Ovary (tissue), 9 donors: ENCODE data around the gene BFSP2. TPM values are rescaled to one million over a fixed set of nuclear protein-coding genes. Genes with fewer than 3 reads are reported as not detected.

Experiments used
- DNase-seq, 5 donors: peaks; one replicate each; pipeline ENCODE4 v3.0.0-alpha.2; 2019 to 2020
- H3K27ac ChIP-seq, 2 donors: fragments of 200-600 bp; one replicate each; pipeline versions ENCODE4 v1.5.1 to v1.8.0; 2019 to 2022
- H3K27me3 ChIP-seq: fragments of 200-600 bp; one replicate; pipeline ENCODE4 v1.8.0; 2022
- H3K36me3 ChIP-seq: fragments of 200-600 bp; sonication (generic); one replicate; pipeline ENCODE4 v1.5.1; 2019
- H3K4me1 ChIP-seq: one replicate; pipeline ENCODE4 v1.8.1; 2013; ENCODE audit warnings: mild to moderate bottlenecking, moderate library complexity; ENCODE audit not compliant: insufficient read depth
- H3K4me3 ChIP-seq: fragments of 200-600 bp; sonication (generic); one replicate; pipeline ENCODE4 v1.5.1; 2017
- H3K9me3 ChIP-seq, 2 donors: fragments of 200-600 bp in 1 of 2; sonication (generic) in 1 of 2; one replicate each; pipeline versions ENCODE4 v1.5.1 to v1.8.1; 2013 to 2019; ENCODE audit warnings: mild to moderate bottlenecking in 1 of 2, moderate library complexity in 1 of 2
- EP300 ChIP-seq: sonication (generic); formaldehyde crosslinking; IDR thresholded peaks from one replicate; pipeline ENCODE4 v1.6.1; 2017; ENCODE audit warnings: antibody characterized with exemption
- POLR2A ChIP-seq: fragments of 450-650 bp; IDR thresholded peaks from one replicate; pipeline ENCODE4 v1.6.1; 2017; ENCODE audit warnings: antibody characterized with exemption, mild to moderate bottlenecking, moderate library complexity
- WGBS, 3 donors: extraction: QIAGEN DNeasy Blood & Tissue Kit in 1 of 3; methylation state at CpG; one replicate each; pipeline versions ENCODE4 v1.1.5 to v1.1.7; 2013 to 2017; 5-methylcytosine and 5-hydroxymethylcytosine counted together
- intact Hi-C, 4 donors: fragments of 100-400 bp; cut with DNase I; formaldehyde crosslinking; loops; one replicate each; pipeline versions ENCODE4 v1.11.0 to v1.15.1; 2022 to 2023
- polyA plus RNA-seq, 2 donors: library from polyadenylated mRNA; stranded (reverse); fragments of 200-250 nt in 1 of 2; fragments of 350-450 nt in 1 of 2; fragmentation: Illumina TruSeq in 1 of 2; extraction: RNeasy Lipid Tissue Mini Kit (QIAGEN cat#74804) in 1 of 2; gene quantifications; one replicate each; pipeline ENCODE4 v1.2.3, GENCODE V29; 2013 to 2014
- total RNA-seq, 7 donors: library from RNA; depleted of rRNA in 2 of 7; stranded (reverse); fragments of >200 nt in 2 of 7; fragmentation: NEBNext Ultra II Directional in 3 of 7; extraction: Animal tissue kit (Norgen Biotek cat#: 25700) in 3 of 7; gene quantifications; one replicate each; pipeline versions ENCODE4 v1.1.0 to v1.2.4, GENCODE V29; 2016 to 2023
- TF ChIP-seq, protein P1 (sequence below), 3 donors: fragments of 450-650 bp in 2 of 3; fragments of 200-600 bp in 1 of 3; IDR thresholded peaks; one replicate each; pipeline versions ENCODE4 v1.5.1 to v1.8.0; 2016 to 2022; ENCODE audit warnings: antibody characterized with exemption in 3 of 3, mild to moderate bottlenecking in 1 of 3
- donor health status: DM: no; HTN: no; CAD: no; lungs with moderate emphysema.
- donor health status: DM: no; HTN: no; CAD: no.
- donor health status: Bipolar disorder and iron deficiency.
- donor health status: DM: yes; HTN: yes; CAD: no.
- donor health status: DM: no; HTN: no; CAD: no.
- donor health status: DM: yes; HTN: yes; CAD: no.

Gene BFSP2
- total and polyA plus RNA-seq, 9 donors: not detected

DNA sequence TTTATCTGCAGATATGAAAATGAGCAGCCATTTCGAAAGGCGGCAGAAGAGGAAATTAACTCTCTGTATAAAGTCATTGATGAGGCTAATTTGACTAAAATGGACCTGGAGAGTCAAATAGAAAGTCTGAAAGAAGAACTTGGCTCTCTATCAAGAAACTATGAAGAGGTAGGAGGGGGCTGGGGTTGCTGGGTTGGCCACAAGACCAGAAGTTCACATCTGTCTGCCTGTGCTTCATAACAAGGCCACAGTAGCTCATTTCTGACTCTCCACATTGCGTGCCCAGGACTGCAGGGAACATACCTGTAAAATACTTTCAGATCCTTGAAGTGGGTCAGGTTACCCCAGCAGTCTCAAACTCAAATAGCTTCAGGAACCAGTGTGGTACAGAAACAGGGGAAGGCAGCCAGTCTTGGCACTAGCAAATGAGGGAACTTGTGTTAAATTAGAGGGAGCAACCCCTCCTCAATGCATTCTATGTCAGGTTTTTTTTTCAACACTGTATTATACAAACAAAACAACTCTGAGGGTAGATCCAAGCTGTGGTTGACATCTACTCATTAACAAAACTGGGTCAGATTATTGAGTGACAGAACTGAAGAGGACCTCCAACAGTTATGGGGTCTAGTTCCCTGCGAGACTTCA is 48.7 kb downstream of the BFSP2 start:
- H3K27ac ChIP-seq: no peak overlapping the region

GRCh38 chr3:133451309-133451708 is 51.5 kb downstream of the BFSP2 start:
- intact Hi-C loops: no loop called here
- Histone ChIP-seq H3K27me3 (no peaks in the 10 kb centered on the region), H3K36me3 (no peaks in the 10 kb centered on the region), H3K4me1 (no peaks in the 10 kb centered on the region), H3K9me3 (no peaks in the 10 kb centered on the region), H3K27ac (no peak overlapping the region), H3K4me3 (no peak overlapping the region)
- TF ChIP-seq EP300: no peak
- TF ChIP-seq, protein P1, sequence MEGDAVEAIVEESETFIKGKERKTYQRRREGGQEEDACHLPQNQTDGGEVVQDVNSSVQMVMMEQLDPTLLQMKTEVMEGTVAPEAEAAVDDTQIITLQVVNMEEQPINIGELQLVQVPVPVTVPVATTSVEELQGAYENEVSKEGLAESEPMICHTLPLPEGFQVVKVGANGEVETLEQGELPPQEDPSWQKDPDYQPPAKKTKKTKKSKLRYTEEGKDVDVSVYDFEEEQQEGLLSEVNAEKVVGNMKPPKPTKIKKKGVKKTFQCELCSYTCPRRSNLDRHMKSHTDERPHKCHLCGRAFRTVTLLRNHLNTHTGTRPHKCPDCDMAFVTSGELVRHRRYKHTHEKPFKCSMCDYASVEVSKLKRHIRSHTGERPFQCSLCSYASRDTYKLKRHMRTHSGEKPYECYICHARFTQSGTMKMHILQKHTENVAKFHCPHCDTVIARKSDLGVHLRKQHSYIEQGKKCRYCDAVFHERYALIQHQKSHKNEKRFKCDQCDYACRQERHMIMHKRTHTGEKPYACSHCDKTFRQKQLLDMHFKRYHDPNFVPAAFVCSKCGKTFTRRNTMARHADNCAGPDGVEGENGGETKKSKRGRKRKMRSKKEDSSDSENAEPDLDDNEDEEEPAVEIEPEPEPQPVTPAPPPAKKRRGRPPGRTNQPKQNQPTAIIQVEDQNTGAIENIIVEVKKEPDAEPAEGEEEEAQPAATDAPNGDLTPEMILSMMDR (IDR thresholded peaks at IDR 0.05): no peak
- no peak for TF ChIP-seq POLR2A
- DNase-seq: no peak
- WGBS, 3 donors: 88 to 95% (median 94%) methylated on average over 3 of the region's 3 CpGs

More for the DNA sequence above, 48.7 kb downstream of the BFSP2 start:
- intact Hi-C loops: no loop called here
- Histone ChIP-seq H3K4me1 (no peaks in the 10 kb centered on the region), H3K27me3 (no peaks in the 10 kb centered on the region), H3K4me3 (no peak overlapping the region), H3K9me3 (no peaks in the 10 kb centered on the region), H3K36me3 (no peaks in the 10 kb centered on the region)
- 59 to 79% (median 62%) methylated on average over 4 of the region's 4 CpGs for WGBS, 3 donors
- TF ChIP-seq, protein P1 (IDR thresholded peaks at IDR 0.05): no peak
- TF ChIP-seq EP300 (no peak), POLR2A (no peak)
- DNase-seq: no peak

GRCh38 chr3:133452641-133453319 is 52.9 kb downstream of the BFSP2 start:
- Histone ChIP-seq H3K36me3 (no peaks in the 10 kb centered on the region), H3K9me3 (no peaks in the 10 kb centered on the region), H3K27ac (no peak overlapping the region), H3K4me1 (no peaks in the 10 kb centered on the region), H3K4me3 (no peak overlapping the region), H3K27me3 (no peaks in the 10 kb centered on the region)
- WGBS, 3 donors: 59 to 65% (median 64%) methylated on average over 5 of the region's 5 CpGs
- DNase-seq: no peak
- no peak for TF ChIP-seq EP300
- TF ChIP-seq, protein P1 (IDR thresholded peaks at IDR 0.05): no peak
- no peak for TF ChIP-seq POLR2A
- intact Hi-C loops: no loop called here

DNA sequence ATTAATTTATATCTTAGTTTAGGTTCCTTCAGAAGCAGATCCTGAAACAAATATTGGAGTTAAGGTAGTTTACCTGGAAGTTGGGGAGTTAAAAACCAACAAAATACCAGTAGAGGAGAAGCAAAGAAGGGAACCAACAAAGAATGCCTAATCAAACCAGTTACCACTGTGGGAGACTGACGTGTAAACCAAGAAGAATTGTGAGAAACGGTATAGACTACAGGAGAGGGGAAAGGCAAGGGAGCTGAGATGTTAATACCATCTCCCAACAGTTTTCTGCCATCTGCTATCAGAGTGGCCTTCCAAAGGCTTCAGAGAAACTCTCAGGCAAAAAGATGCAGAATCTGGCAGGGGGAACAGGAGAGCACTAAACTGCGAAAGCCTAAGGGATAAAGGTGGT is 53.5 kb downstream of the BFSP2 start:
- DNase-seq: no peak
- 74 to 80% (median 74%) methylated on average over 3 of the region's 3 CpGs for WGBS, 3 donors

More for the DNA sequence above, 53.5 kb downstream of the BFSP2 start:
- Histone ChIP-seq H3K36me3 (no peaks in the 10 kb centered on the region), H3K9me3 (no peaks in the 10 kb centered on the region), H3K27ac (no peak overlapping the region), H3K4me1 (no peaks in the 10 kb centered on the region), H3K27me3 (no peaks in the 10 kb centered on the region), H3K4me3 (no peak overlapping the region)
- intact Hi-C loops: no loop called here
- TF ChIP-seq, protein P1 (IDR thresholded peaks at IDR 0.05): no peak
- TF ChIP-seq POLR2A (no peak), EP300 (no peak)
